ENCODE measurements around the gene SNCB.

GRCh38 chr5:176660860-176661641, 30.7 kb upstream of the SNCB start:
- TF ChIP-seq EZH2 (optimal IDR thresholded peaks at IDR 0.05; ENCODE audit: low read depth, low read length) (no peak), EZH2phosphoT487 (IDR thresholded peaks at IDR 0.05; ENCODE audit: low read length) (no peak), CTCF (IDR thresholded peaks at IDR 0.05; ENCODE audit: low read length) (peak; percentile 97)

Measured in MM.1S (cell line).